HG02763 (cell line): ENCODE results near the gene RNASEH2A.

Experiments
- ATAC-seq: cut with Tn5 transposase; IDR thresholded peaks from one replicate; pipeline ENCODE4 v1.9.1; 2021; ENCODE audit warnings: mild to moderate bottlenecking, moderate library complexity; ENCODE audit not compliant: unreplicated experiment

The RNASEH2A gene

DNA sequence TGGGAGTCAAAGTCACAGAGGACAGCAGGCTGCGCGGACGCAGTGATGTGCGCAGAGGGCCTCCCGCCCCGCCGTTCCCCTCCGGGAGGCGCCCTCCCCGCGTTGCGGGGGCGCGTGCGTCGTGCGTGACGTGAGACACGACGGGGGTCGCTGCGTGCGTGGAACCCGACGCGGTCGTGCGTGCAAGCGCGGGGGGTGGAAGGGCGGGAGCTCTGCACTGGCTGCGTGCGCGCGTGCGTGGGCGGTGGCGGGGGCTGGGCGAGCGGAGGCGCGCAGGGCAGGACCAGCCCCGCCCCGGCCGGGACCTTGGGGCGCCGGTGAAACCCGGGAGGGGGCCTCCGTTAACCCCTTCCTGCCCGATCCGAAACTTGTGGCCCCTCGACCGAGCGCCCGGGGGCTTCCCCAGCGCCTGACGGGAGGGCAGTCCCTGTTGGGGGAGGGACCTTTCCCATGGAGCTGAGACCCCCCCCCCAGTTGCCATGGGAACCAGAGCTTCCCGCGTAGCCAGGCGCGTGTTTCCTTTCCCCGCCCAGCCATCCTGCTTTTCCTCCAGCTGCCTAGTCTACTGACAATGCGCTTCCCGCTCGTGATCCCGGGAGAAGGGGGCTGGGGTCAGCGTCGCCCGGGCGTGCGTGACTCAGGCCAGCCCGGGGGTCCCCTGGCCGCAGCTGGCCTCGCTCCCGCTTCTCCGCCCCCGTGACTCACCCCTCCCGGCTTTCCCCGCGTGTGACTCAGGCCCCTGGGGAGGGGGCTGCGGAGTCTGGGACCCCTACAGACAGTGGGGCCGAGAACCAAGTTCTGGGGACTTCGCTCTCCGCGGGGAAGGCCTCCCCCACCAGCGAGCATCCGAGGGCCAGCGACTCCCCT, 23.7 kb upstream of the RNASEH2A start:
- peak; percentile 56 for ATAC-seq

DNA sequence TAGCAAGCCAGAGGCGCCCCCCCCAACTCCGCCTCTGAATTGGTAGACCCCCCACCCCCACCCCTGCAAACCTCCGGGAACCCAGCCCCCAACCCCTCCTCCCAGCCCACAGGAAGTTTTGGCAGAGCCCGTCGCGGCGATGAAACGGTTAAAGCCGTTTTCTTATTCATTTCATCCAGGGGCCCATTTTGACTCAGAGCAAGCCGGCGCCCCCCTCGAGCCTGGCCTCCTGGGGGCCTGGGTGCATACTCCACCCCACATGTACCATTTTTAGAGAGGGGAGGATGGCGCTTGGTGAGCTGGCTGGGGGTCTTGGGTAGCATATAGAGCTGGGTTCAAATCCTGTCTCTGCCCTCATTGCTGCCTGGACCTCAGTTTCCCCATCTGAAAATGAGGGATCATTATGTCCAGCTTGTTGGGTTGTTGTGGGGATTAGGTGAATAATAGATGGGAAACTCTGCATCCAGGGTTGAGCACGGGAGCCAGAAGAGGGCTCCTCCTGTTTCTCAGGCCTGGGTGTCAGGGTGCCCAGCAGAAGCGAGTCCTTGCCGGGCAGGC, 23.0 kb upstream of the RNASEH2A start:
- no peak for ATAC-seq

DNA sequence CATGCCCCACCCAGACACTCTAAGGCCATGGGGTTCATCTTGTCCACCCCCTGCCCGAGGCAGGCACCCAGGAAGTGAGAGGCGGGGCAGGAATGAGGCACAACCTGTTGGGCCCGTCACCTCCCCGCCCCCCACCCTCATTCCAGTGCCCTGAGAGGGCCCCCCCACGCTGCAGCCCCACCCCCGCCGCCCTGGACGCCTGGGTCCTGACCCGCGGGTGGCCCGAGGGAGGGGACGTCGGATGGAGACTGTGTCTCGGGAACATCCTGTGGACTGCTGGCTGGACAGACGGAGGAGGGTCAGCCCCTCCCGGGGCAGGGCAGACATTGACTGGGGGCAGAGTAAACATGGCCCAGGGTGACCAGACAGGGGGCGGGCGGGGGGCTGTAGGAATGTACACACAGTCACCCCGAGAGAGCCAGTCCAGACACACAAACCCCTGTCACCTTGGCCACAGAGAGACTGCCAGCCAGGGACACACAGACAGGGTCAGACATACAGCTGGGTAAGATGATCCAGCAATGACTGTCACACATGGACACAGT, 22.5 kb upstream of the RNASEH2A start:
- ATAC-seq = no peak

DNA sequence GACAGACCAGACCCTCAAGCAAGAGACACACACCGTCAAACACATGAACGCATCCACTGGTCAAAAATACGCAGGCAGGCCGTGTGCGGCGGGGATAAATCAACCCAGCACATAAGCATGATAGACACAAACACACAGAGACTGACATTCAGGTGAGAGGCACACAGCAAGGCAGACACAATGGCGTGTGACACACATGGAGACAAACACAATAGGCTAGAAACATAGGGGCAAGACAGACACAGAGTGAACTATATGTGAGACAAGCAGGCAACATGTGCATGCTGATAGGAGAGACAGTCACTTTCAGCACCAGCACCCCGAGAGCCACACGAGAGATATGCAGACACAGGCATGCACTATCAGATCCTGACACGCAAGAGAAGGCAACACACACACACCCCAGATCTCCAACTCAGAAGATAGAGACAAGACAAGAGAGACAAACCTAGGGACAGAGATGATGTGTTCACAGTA, 22.0 kb upstream of the RNASEH2A start:
- no peak for ATAC-seq

DNA sequence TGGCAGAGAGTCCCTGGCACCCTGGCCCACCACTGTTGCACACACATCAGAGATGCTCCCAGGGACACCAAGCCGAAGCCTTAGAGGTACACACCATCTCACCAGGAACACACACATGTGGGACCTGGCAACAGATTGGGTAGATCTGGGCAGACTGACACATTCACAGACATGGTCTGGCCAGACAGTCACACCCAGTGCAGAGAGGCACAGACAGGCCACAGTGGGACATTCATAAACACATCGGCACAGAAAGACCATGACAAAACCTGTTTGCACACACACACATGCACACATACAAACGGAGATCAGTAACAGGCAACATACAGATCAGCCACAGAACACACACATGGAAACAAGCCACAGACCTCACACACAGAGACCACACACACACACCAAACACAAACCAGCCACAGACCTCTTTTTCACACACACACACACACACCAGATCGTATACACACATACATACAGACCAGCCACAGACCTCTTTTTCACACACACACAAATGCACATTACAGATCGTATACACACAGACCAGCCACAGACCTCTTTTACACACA, 21.4 kb upstream of the RNASEH2A start:
- no peak for ATAC-seq

DNA sequence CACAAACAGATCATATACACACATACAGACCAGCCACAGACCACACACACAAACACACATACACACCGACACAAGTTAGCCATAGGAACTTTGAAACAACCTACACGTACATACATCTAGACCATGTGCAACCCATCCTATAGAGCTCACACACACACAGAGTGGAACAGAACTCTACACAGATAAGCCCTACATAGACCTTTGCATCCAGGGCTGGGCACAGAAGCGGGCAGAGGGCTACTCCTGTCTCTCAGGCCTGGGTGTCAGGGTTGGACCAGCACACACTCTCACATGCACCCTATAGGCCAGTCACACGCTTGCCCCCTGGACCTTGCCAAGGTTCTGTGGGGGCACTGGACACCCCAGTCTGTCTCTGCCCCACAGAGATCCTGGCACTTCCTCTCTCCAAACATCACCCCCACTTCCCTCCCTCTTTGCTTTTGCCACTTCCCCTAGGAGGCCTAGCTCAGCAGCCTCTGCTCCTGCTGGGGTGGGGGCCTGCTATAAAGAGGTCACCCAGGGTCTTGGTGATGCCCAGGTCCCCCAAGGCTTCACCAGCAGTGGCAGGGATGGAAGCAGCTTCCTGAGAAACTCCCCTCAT, 20.9 kb upstream of the RNASEH2A start:
- ATAC-seq = no peak

DNA sequence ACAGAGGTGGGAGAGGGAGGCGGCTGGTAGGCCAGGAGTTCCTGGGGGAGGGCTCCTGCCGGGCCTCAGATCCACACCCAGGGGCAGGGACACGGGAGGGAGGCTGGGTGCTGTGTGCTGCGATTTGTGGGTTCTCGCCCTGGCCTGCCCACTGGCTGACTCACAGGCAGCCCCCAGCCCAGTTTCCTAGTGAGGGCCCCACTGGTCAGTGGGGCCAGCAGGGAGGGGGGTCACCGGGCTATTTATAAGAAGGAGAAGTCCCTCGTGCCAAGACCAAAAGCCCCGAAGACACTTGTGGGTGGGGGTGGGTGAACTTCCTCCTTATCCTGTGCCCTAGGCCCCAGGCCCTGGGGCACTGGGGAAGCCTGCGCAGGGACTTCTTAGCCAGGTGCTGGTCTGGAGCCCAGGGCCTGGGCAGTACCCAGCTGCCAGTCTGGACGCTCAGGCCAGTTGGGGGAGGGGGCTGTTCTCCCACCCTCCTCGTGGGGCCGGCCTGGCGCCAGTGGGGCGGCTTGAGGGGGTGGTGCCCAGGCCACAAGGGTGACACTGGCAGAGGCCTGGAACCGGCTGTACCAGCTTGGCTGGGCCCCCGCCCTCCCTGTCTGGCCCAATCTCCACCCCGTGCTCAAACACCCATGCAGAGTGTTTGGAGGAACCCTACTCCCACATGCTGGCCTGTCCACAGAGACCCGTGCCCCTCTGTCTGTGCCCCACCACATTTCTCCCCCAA, 20.1 kb upstream of the RNASEH2A start:
- no peak for ATAC-seq

DNA sequence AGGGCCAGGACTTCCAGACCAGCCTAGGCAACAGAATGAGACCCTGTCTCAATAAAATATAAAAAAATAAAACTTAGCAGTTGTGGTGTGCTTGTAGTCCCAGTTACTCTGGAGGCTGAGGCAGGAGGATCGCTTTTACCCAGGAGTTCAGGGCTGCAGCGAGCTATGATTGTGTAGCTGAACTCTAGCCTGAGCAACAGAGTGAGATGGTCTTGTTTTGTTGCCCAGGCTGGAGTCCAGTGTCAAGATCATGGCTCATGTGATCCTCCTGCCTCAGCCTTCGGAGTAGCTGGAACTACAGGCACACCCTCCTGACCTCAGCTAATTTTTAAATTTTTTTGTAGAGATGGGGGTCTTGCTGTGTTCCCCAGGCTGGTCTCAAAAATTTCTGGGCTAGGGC, 19.4 kb upstream of the RNASEH2A start:
- ATAC-seq = no peak

DNA sequence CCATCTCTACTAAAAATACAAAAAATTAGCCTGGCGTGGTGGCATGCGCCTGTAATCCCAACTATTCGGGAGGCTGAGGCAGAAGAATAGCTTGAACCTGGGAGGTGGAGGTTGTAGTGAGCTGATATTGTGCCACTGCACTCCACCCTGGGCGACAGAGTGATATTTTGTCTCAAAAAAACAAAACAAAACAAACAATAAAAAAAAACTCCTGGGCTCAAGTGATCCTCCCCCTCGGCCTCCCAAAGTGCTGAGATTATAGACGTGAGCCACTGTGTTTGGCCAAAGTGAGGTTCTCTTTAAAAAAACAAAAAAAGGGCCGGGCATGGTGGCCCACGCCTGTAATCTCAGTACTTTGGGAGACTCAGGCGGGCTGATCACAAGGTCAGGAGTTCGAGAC, 18.9 kb upstream of the RNASEH2A start:
- ATAC-seq = no peak

DNA sequence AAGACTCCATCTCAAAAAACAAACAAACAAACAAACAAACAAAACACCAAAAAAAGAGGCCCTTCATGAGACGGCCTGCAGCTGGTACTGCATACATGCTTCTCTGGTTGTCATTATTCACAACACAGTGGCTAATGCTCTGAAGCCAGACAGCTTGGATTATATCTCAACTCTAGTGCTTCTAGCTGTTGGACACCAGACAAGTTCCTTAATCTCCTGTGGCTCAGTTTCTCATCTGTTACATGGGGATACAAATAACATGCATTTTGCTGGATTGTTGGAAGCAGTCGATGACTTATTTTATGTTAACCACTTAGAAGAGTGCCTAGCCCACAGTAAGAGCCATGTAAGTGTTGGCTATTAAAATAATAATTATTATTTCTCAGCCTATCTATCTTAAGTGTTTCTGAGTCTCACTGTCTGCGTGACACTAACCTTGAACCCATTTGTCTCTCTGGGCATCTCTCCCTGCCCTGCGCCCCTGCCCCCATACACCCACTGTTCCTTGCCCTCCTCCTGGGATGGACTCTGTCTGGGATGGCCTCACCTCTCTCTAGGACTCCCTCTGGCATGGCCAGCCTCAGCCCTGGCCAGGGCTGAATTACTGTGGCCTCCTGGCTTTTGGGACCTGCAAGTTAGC, 18.2 kb upstream of the RNASEH2A start:
- ATAC-seq = no peak

DNA sequence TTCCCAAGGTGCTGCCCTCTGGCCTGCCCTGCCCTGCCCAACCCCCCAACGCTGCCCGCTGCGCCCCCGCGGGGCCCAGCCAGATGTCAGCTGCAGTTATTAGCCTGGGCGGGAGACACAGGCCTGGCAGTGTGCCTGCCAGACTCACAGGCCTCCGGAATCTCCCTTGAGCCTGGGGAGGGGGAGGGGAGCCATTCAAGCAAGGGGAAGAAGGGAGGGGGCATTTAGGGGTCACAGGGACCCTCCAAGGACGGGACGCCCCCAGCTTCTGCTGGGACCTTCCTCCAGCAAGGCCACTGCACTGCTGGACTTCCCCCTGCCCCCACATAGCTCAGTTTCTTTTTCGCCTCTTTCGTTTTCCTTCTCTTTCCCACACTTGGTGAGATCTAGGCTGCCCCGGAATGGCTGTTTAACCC, 17.7 kb upstream of the RNASEH2A start:
- no peak for ATAC-seq

DNA sequence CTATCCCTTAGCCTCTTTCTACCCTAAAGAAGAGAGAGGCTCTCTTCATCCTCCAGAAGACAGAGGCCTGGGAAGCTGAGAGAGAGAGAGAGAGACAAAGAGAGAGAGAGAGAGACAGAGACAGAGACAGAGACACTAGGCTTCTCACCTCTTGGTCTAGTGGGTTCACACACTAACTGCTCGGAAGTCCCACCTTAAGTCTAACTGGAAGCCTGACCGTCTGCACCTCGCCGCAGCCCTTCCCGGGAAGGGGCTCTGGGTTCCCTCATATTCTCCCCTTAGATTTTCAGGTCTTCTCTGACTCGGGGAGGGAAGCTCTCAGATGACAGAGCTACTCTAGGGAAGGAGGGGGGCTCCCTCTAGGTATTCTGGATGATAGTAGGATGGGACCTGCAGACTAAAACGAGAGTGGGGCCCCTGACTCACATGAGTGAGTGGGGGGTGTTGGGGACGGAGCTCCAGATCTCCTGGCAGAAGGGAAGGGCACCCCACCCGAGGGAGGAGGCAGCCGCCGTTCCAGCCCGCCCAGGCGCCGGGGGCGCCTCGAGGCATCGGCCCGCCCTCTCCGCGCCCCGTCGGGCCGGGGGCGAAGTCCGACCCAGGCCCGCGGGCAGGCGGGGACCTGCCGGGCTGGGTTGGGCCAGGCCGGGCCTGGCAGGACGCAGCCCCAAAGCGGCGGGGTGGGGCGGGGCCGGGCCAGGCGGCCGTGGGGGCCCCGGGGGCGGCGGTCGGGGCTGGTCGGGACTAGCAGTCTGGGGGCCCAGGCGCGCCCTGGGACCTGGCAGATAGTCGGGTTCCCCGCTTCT, 17.1 kb upstream of the RNASEH2A start:
- ATAC-seq = no peak

DNA sequence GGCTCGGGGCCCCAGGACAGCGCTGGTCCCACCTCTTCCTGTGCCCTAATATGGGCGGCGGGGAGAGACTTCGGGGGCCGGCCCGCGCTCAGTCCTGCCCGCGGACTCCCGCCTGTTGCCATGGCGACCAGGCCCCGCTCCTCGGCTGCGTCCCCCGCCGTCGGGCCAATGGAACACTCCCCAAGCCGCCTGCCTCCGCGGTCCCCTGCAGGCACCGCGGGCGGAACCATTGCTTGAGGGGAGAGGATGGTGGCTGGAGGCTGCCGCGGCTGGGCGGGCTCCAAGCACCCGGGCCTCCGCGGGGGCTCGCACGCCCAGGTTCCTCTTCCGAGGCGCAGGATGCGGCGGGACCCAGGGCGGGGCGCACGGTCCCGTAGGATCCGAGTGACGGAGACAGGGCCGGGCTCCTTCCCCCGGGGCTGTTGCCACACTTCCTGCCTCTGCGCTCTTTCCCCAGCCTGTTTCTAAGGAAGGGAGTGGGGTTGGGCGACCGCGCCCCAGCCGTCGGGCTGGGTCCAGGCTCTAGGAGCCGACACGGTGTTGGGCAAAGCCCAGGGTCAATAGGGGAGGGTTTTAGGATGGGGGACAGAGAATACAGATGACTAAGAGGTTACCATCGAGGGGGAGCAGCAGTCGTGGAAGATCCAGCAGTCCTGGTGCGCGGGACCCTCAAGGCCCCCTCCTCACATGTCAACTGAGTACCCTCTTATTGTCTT, 16.3 kb upstream of the RNASEH2A start:
- ATAC-seq = peak; percentile 40

DNA sequence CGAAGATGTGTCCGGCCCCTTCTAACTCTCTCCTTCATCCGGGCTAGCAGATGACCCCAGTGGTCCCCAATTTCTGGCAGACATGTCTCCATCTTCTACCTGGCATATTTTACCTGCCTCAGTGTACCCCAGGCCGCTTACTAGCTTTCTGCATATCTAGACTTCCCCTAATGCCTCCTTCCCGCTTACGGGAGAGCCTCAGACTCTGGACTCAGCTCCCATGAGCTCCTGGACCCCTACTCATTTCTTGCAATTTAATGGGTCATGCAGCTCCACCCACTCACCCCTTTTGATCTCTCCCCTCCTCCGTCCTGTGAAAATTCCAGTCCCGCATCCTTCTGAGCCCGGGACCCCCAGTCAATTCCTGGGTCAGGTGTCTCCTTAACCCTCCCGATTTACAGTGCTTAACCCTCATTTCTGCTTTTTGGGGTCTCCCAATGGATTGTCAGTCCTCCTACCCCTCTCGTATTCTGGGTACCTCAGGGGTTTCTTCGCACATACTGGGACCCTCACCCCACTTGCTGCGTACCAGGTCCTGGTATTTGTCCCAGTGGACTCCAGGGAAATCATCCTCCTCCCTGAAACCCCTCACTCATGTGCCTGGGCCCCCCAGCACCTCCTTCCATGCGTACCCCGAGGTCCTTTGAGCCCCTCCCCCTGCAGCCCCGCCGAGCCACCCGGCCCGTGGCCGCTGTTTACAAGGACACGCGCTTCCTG, 15.6 kb upstream of the RNASEH2A start:
- no peak for ATAC-seq

DNA sequence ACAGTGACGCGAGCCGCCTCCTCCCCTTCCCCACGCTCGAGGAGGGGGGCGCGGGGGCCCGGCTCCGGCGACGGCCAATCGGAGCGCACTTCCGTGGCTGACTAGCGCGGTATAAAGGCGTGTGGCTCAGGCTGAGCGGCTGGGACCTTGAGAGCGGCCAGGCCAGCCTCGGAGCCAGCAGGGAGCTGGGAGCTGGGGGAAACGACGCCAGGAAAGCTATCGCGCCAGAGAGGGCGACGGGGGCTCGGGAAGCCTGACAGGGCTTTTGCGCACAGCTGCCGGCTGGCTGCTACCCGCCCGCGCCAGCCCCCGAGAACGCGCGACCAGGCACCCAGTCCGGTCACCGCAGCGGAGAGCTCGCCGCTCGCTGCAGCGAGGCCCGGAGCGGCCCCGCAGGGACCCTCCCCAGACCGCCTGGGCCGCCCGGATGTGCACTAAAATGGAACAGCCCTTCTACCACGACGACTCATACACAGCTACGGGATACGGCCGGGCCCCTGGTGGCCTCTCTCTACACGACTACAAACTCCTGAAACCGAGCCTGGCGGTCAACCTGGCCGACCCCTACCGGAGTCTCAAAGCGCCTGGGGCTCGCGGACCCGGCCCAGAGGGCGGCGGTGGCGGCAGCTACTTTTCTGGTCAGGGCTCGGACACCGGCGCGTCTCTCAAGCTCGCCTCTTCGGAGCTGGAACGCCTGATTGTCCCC, 14.9 kb upstream of the RNASEH2A start, which contains the start of gene JUNB:
JUNB (plus strand) TSS at position 142 of the 706 bp plus-strand sequence; CDS start at position 428, 286 bp downstream.
- peak; percentile 31 for ATAC-seq

DNA sequence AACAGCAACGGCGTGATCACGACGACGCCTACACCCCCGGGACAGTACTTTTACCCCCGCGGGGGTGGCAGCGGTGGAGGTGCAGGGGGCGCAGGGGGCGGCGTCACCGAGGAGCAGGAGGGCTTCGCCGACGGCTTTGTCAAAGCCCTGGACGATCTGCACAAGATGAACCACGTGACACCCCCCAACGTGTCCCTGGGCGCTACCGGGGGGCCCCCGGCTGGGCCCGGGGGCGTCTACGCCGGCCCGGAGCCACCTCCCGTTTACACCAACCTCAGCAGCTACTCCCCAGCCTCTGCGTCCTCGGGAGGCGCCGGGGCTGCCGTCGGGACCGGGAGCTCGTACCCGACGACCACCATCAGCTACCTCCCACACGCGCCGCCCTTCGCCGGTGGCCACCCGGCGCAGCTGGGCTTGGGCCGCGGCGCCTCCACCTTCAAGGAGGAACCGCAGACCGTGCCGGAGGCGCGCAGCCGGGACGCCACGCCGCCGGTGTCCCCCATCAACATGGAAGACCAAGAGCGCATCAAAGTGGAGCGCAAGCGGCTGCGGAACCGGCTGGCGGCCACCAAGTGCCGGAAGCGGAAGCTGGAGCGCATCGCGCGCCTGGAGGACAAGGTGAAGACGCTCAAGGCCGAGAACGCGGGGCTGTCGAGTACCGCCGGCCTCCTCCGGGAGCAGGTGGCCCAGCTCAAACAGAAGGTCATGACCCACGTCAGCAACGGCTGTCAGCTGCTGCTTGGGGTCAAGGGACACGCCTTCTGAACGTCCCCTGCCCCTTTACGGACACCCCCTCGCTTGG, 14.1 kb upstream of the RNASEH2A start:
- no peak for ATAC-seq

DNA sequence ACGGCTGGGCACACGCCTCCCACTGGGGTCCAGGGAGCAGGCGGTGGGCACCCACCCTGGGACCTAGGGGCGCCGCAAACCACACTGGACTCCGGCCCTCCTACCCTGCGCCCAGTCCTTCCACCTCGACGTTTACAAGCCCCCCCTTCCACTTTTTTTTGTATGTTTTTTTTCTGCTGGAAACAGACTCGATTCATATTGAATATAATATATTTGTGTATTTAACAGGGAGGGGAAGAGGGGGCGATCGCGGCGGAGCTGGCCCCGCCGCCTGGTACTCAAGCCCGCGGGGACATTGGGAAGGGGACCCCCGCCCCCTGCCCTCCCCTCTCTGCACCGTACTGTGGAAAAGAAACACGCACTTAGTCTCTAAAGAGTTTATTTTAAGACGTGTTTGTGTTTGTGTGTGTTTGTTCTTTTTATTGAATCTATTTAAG, 13.5 kb upstream of the RNASEH2A start:
- no peak for ATAC-seq
